Omental fat pad (tissue), 4 donors: ENCODE data around the gene RAB11FIP3. TPM values are rescaled to one million over a fixed set of nuclear protein-coding genes. Genes with fewer than 3 reads are reported as not detected.
"Not testable (repeated sequence)": the region's sequence is repeated elsewhere in the genome, so short reads cannot be mapped to it uniquely, and the experiment has no call there.

Source experiments
- ATAC-seq: fragments of 150-250 bp; one replicate; pipeline ENCODE4 v1.9.1; 2016; ENCODE audit warnings: mild to moderate bottlenecking, moderate library complexity; ENCODE audit not compliant: low FRiP score
- DNase-seq: peaks from one replicate; pipeline ENCODE4 v3.0.0-alpha.2; 2019; ENCODE audit warnings: low spot score
- CTCF ChIP-seq, 3 donors: fragments of 450-650 bp; IDR thresholded peaks; one replicate each; pipeline ENCODE4 v1.5.1; 2016 to 2017; ENCODE audit warnings: antibody characterized with exemption in 3 of 3, mild to moderate bottlenecking in 3 of 3, moderate library complexity in 2 of 3
- total RNA-seq, 4 donors: library from RNA; depleted of rRNA; stranded (reverse); fragments of >200 nt; gene quantifications; one replicate each; pipeline ENCODE4 v1.1.0, GENCODE V29; 2016

Gene RAB11FIP3
- total RNA-seq, 4 donors from 2014 or later = 24.9 to 52.2 (median 48.7) TPM

DNA sequence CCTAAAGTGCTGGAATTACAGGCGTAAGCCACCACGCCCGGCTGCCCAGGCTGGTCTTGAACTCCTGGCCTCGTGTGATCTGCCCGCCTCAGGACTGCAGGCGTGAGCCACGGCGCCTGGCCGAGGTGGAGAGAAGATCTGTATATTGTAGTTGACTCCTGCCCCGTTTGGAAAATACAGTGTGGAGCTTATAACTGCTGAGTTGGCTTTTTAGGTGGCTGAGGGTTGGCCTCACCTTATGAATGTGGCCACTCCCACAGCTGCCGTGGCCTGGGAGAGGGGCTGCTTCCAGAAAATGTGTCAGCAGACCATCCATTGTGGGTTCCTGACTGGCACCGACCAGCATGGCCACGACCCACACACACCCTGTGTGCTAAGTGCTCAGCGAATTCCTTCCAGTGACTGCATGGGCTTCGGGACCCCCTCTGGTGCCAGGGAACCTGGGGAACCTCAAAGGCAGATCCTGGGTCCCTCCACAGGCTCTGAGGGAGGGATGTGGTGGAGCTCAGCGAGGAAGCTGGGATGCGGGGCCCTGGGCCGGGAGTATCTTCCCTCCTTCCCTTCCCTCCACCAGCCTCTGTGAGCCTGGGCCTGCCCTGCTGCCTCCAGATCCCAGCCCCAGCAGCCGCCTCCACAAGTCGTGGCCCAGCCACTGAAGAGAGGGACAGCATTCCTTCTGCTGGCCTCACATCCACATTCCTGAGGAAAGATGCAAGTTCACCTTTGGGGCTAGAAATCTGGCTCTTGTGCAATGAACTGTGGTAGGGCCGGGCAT is 10.9 kb upstream of the RAB11FIP3 start:
- ATAC-seq (no peak), DNase-seq (no peak)
- no peak for TF ChIP-seq CTCF (IDR thresholded peaks at IDR 0.05)

DNA sequence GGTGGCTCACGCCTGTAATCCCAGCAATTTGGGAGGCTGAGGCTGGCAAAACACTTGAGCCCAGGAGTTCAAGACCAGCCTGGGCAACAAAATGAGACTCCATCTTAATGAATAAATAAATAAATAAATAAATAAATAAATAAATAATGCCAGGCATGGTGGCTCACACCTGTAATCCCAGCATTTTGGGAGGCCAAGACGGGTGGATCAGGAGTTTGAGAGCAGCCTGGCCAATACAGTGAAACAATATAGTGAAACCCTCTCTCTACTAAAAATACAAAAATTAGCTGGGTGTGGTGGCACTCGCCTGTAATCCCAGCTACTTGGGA is 10.3 kb upstream of the RAB11FIP3 start:
- DNase-seq, ATAC-seq: not testable (repeated sequence)

- DNase-seq, ATAC-seq: not testable (repeated sequence)
Observed at GRCh38 chr16:422179-422578, 3.3 kb upstream of the RAB11FIP3 start.

DNA sequence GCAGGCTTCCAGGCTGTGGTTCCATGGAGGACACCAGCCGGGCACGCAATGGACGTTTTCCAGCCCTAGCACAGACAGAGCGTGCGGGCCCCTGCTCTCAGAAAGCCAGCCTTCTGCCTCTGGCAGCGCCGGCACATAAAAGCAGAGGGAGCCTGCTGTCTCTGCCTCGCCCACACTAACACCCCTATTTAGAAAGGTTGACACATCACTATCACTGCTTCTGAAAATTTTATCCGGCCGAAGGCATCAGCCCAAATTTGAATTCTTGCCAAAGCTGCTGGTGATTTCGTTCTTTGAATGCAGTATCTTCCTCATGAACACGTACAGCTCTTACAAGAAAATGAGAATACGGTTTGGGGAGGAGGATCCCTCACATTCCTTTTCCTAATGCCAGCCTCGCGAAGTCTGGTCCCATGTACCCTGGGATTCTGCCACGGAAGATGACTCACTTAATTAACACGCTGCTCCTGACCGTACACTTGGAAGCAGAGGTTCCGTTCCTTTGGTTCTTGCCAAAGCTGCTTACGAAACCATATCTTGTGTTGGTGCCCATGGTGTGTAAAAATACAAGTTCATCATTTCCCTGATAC is 1.3 kb upstream of the RAB11FIP3 start:
- TF ChIP-seq CTCF (IDR thresholded peaks at IDR 0.05) = no peak
- ATAC-seq (peak; percentile 91), DNase-seq (no peak)

DNA sequence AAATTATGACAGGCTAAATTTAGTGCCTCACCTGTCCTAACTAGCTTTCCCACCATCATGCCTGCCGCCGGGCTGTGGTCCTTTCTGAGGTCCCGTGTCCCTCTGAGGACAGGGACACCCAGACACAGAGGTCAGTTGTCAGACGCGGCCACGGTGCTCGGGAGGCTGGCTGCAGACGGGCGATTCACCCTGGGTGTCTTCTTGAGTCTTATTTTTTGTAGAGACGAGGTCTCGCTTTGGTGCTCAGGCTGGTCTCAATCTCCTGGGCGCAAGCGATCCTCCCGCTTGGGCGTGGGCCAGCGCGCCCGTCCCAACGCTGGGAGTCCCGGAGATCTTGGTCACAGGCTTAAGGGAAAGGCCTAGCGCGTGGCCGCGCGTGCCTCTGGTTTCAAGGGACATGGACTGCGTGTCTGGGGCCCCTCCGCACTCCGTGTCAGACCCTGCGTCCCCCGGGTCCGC is 797 bp upstream of the RAB11FIP3 start:
- ATAC-seq (peak; percentile 12), DNase-seq (no peak)
- no peak for TF ChIP-seq CTCF (IDR thresholded peaks at IDR 0.05)

DNA sequence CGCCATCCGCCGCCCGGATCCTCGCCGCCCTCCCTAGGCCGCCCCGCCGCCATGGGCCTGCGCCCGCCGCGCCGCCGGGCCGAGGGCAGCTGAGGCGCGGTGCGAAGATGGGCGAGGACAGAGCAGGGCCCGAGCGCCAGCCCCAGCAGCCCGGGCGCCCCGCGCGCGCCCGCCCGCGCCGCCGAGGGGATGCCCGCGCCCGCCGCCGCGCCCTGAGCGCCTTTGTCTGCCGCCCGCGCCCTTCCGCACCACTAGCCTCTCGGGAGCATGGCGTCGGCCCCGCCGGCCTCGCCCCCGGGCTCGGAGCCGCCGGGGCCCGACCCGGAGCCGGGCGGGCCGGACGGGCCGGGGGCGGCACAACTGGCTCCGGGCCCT is 278 bp downstream of the RAB11FIP3 start:
- ATAC-seq = peak; percentile 17
- no peak for TF ChIP-seq CTCF (IDR thresholded peaks at IDR 0.05)
- no peak for DNase-seq

- TF ChIP-seq CTCF (IDR thresholded peaks at IDR 0.05) = no peak
- ATAC-seq (no peak), DNase-seq (no peak)
Observed at GRCh38 chr16:426115-426905, 861 bp downstream of the RAB11FIP3 start.

DNA sequence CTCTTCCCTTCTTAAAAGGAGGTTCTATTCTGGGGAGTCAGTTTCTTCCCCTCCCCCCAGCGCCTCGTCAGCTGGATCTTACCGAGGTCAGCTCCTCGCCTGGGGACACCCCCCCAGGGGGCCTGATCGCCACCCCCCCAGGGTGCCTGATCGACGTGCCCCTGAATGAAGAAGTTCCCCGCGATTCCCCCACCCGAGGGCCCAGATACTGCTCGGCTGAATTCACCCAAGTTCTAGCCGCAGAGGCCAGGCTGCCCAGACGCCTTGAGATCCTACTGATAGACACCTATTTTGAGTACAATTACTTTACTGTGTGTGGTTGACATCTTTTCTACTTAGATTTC is 1.4 kb downstream of the RAB11FIP3 start:
- TF ChIP-seq CTCF (IDR thresholded peaks at IDR 0.05) = no peak
- no peak for DNase-seq
- no peak for ATAC-seq
